Neural progenitor cell (in vitro differentiated cells): ENCODE data around the gene INPP1.
"Not testable (repeated sequence)": the region's sequence is repeated elsewhere in the genome, so short reads cannot be mapped to it uniquely, and the experiment has no call there.

Experiments used
- CTCF ChIP-seq: fragments of 200-600 bp; sonication (generic); IDR thresholded peaks from 2 replicates; pipeline ENCODE4 v1.5.1; 2017; ENCODE audit warnings: antibody characterized with exemption, mild to moderate bottlenecking
- EZH2 ChIP-seq: fragments of 200-600 bp; sonication (generic); IDR thresholded peaks from 2 replicates; pipeline ENCODE4 v1.6.1; 2017; ENCODE audit warnings: antibody characterized with exemption, mild to moderate bottlenecking, moderate library complexity
- EZH2phosphoT487 ChIP-seq: fragments of 200-600 bp; sonication (generic); IDR thresholded peaks from 2 replicates; pipeline ENCODE4 v1.6.1; 2017; ENCODE audit warnings: antibody characterized with exemption

GRCh38 chr2:190335584-190335983, 7.8 kb upstream of the INPP1 start:
- not testable (repeated sequence) for TF ChIP-seq CTCF, EZH2, EZH2phosphoT487
